CD4-positive, alpha-beta T cell treated with Interleukin-6 for 4 hours (primary cell): Measurements from ENCODE around the gene MPRIP.

Source experiments
- DNase-seq: peaks from one replicate; pipeline ENCODE4 v3.0.0-alpha.2; 2020; ENCODE audit warnings: mixed read lengths

The MPRIP gene

DNA sequence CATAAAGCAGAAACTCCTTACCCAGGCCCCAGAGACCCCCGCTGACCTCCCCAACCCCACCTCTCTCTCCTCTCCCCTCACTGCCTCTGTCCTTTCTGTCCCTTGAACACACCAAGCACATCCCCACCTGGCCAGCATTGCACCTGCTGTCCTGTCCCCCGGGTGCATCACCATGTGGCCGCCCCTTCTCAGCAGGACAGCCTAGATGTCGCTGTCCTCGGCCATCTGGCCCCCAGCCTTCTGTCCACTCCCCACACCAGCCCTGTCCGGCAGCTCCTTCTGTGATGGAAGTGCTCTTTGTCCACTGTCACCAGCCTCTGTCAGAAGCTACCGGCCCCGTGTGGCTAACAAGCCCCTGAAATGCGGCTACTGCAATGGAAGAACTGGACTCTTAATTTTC, 12.3 kb upstream of the MPRIP start:
- DNase-seq, result no peak

- no peak for DNase-seq
These were observed 11.6 kb upstream of the MPRIP start for GRCh38 chr17:17030515-17031211.

DNA sequence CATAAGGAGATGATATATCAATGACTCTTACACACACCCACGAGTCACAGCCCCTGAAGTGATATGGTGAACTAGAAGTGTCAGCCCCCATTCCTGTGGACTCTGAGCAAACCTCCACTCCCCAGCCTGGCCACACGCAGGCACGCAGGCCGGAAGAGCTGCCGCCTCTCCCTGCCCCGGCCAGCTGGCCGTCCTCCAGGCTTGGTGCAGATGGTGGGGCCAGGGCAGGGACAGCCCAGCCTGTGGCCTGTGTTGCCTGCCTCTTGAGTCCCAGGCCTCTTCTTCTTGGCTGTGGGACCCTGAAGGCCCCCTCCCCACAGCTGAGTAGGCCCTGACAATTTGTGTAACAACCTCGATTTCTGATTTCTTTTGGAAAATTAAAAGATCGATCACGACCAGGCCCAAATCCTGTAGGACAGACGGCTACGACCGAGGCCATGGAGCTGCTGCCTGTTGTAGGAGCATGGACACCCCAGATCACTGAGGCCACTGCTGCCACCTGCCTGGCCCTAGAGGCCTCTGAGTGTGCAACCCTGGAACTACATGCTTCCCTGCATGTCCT, 10.0 kb upstream of the MPRIP start:
- DNase-seq, result no peak

GRCh38 chr17:17033466-17033865, 8.8 kb upstream of the MPRIP start:
- DNase-seq, result no peak

DNA sequence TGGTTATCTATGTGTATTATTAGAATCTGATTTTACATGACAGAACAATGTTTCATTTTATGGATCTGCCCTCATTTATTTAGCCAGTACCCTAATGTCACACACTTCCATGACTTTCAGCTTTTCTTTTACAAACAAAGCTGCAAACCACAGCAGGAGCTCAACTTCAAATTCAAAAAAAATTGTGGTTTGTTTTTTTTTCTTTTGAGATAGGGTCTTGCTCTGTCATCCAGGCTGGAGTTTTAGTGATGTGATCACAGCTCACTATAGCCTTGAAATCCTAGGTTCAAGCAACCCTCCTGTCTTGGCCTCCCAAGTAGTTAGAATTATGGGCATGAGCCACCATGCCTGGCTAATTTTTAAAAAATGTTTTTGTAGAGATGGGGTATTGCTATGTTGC, 8.2 kb upstream of the MPRIP start:
- DNase-seq, result no peak

DNA sequence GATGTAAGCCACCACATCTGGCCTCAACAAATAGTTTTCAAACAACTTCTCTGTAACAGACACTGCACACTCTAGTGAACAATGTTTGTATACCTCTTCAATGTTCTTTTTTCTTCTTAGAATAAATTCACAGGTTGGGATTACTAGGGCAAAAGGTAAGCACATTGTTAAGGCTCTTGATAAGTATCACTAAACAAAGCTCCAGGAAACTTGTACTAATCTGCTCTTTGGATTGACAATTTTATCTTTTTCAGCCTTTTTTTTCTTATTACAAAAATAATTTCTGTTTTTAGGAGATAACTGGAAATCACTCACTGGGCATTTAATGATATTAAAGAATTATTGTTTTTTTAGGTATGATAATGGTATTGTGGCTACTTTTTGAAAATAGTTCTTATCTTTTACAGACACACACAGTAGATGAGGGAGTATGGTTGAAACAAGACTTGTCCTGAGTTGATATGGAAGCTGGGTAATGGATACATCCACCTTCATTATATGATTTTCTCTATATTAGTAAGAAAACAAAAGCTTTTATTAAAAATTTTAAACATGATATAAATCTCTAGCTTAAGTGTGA, 7.7 kb upstream of the MPRIP start:
- no peak for DNase-seq

DNA sequence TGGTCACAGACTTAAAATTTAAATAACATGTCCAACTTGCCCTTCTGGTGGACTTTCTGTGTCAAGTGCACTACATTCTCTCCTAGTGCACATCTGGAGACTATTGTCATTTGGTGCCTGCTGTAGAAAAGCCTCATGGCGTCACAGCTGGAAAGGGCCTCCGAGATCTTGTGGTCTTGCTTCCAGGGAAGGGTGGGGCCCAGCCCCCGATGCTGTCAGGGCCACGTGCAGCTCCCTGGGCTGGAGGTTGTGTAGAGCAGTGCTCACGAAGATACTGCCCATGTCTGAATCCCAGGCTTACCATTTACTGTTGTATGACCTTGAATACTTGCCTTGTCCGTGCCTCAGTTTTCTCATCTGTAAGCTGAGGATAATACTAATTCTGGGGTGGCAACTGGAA, 6.8 kb upstream of the MPRIP start:
- DNase-seq, result no peak

DNA sequence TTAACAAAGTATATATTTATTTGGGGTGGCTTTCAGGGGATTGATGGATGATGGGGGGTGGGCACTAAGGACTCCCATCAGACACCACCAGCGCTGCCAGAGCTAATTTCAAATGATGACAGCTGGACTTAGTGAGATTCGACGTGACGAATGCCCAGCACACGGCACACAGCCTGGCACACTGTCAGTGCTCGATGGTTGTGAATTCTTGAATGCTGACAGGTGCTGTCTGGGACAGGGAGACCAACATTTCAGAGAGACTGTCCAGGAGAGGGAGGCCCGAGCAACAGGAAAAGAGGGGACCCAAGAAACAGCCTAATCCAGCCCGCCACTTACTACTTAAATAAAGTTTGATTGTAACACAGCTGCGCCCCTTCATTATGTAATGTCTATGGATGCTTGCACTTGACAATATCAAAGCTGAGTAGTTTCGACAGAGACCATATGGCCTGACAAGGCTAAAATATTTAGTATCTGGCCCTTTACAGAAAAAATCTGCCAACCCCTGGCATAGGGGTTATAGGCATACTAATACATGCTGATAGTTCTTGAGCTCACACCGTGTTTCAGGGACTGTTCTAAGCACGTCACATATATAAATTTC, 6.2 kb upstream of the MPRIP start:
- DNase-seq, result no peak

- DNase-seq, result no peak
These were observed 5.7 kb upstream of the MPRIP start for GRCh38 chr17:17036524-17036998.

- no peak for DNase-seq
These were observed 2.3 kb upstream of the MPRIP start for GRCh38 chr17:17039911-17040310.

- DNase-seq, result no peak
These were observed 1.2 kb upstream of the MPRIP start for GRCh38 chr17:17041018-17041521.

- peak; percentile 99 for DNase-seq
These were observed 480 bp upstream of the MPRIP start for GRCh38 chr17:17041571-17042383.

DNA sequence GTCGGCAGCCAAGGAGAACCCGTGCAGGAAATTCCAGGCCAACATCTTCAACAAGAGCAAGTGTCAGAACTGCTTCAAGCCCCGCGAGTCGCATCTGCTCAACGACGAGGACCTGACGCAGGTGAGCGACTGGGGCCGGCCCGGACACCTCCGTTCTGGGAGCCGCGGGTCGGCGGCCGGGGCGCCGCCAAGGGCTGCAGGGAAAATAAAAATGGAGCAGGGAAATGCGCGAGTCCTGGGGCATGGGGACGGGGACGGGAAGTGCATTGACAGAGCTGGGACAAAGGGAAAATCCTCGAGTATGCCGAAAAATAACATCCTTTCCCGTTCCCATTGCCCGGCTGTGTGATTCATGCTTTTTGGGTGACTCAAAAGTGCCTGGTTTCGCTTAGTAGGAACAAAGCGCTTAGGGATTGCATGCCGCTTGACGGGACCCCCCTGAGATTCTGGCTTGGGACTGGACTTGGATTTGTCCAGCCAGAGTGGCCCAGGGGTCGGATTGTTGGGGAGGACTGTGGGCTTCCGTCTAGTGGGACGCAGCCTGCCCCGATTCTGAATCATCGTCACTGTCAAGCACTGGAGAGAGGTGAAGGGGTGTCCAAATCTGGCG, 699 bp downstream of the MPRIP start:
- peak; percentile 39 for DNase-seq

DNA sequence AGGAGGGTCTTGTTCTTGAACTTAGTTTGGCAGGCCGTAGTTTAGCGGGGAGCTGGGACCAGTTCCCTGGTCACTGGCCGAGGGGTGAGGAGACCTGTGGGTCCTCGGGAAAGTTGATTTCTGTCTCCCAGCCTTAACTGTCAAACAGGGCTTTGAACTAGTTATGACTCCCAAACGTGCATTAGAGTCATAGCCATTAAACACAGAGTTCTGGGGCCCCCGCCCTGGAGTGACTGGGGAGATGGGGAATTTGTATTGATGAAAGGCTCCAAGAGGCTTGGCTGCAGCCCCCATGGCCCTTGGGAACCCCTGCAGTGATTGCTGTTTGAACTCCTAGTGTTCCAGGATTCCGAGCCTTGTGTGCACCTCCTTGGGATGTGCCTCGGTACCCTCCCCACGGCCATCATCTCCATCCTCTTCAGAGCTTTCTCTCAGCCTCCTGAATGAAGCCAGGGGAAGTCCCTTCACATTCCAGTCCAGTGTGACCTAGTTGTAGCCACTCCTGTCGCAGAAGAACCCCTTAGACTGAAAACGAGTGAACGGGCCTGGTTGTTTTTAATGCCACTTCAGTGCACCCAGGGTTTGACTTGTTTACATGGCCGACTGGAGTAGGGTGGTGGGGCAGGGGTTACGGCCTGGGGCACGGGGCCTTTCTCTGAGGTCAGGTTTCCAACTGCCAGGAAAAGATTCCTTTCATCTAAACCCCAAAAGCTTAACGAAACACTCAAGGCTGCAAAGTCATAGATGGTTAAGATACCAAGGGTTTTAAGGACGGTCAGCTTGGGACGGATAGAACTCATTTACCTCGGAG, 1.4 kb downstream of the MPRIP start:
- DNase-seq, result no peak

DNA sequence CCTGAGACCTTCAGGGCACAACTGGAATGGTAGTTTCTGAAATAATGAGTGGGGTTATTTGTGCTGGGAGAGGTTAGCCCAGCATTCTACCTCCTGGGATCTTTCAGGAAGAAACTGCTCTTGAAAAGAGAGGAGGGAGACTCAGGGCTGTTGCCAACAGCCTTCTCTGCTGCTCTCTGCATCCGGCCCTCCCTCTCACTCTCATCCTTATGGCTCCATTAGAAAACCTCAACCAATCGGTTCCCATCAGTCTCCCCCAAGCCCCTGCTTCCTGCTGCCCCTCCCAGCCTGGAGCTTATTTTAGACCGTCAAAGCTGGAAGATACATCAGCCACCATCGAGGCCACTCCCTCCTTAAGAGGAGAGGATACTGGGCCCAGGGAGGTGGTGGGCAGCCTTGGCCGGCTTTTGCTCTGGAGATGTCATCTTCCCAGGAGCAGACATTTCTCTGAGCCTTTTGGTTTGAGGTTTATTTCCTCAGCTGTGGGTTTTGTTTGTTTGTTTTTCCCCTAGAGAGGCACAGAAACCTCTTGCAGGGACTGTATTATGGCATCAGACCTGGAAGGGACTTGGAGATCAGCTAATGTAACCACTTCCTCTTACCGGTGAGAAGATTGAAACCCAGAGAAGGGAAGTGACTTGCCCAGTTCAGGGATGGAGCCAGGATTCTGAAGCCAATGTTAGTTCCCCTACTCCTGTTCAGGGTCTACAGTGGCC, 2.7 kb downstream of the MPRIP start:
- peak; percentile 15 for DNase-seq

DNA sequence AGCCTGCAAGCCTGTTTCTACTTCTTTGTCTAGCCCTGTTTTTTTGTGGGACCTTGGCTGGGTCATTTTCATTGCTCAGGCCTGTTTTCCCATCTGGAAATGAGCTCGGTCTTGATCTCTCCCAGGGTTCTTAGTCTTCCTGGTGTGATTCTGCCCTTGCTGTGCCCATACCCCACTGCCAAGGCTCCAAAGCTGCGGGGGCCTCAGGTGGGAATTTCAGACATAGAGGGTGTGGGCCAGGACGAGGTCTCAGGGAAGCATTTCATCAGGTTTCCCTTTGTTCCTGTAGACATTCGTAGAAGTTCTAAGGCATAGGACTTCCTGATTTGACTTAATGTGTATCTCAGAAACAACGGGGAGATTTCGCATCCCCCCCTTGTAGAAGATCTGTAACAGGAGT, 5.8 kb downstream of the MPRIP start:
- no peak for DNase-seq

GRCh38 chr17:17050346-17051345, 8.4 kb downstream of the MPRIP start:
- no peak for DNase-seq

GRCh38 chr17:17051380-17051779, 9.1 kb downstream of the MPRIP start:
- DNase-seq, result no peak

- DNase-seq, result no peak
These were observed 9.7 kb downstream of the MPRIP start for GRCh38 chr17:17051791-17052461.
